Fibroblast of lung (primary cell): ENCODE data around the gene PFKFB2. TPM values are rescaled to one million over a fixed set of nuclear protein-coding genes. Genes with fewer than 3 reads are reported as not detected.

Experiments used
- DNase-seq, 2 donors: peaks; one replicate each; pipeline versions ENCODE4 v3.0.0 to v3.0.0-alpha.2; 2010; ENCODE audit warnings: low read depth in 2 of 2
- H2AFZ ChIP-seq: 2 replicates; pipeline ENCODE4 v1.5.1; 2012; ENCODE audit warnings: low read length, control low read depth, inconsistent platforms
- H3K27ac ChIP-seq: 2 replicates; pipeline ENCODE4 v1.5.1; 2011; ENCODE audit warnings: low read length, control low read depth; ENCODE audit not compliant: insufficient read depth
- H3K27me3 ChIP-seq: 2 replicates; pipeline ENCODE4 v1.5.1; 2011; ENCODE audit warnings: mild to moderate bottlenecking, low read length; ENCODE audit not compliant: control insufficient read depth, insufficient read depth
- H3K36me3 ChIP-seq: 2 replicates; pipeline ENCODE4 v1.5.1; 2011; ENCODE audit warnings: low read length; ENCODE audit not compliant: control insufficient read depth, insufficient read depth
- H3K4me1 ChIP-seq: 2 replicates; pipeline ENCODE4 v1.5.1; 2011; ENCODE audit warnings: low read length; ENCODE audit not compliant: control insufficient read depth, insufficient read depth; ENCODE audit errors: extremely low read depth
- H3K4me2 ChIP-seq: 2 replicates; pipeline ENCODE4 v1.5.1; 2011; ENCODE audit warnings: low read length, control low read depth; ENCODE audit not compliant: insufficient read depth; ENCODE audit errors: extremely low read depth
- H3K4me3 ChIP-seq, 4 experiments: fragments of 200-600 bp in 1 of 4; sonication (generic) in 1 of 4; replicated peaks in 1 of 4; 2 replicates each; pipeline ENCODE4 v1.5.1; 2011 to 2016; ENCODE audit warnings: low read length in 4 of 4, low read depth in 3 of 4, mild to moderate bottlenecking in 3 of 4, control low read depth in 2 of 4, inconsistent platforms in 1 of 4, mixed read lengths in 1 of 4; ENCODE audit not compliant: insufficient read depth in 1 of 4; ENCODE audit errors: control extremely low read depth in 1 of 4
- H3K79me2 ChIP-seq: 2 replicates; pipeline ENCODE4 v1.5.1; 2012; ENCODE audit warnings: mild to moderate bottlenecking, low read length, inconsistent platforms; ENCODE audit not compliant: control insufficient read depth, insufficient read depth
- H3K9ac ChIP-seq: 2 replicates; pipeline ENCODE4 v1.5.1; 2011; ENCODE audit warnings: mild to moderate bottlenecking, low read length, control low read depth; ENCODE audit not compliant: insufficient read depth
- H3K9me3 ChIP-seq: 2 replicates; pipeline ENCODE4 v1.5.1; 2012; ENCODE audit warnings: low read depth, low read length; ENCODE audit not compliant: control insufficient read depth, insufficient read depth
- H4K20me1 ChIP-seq: 2 replicates; pipeline ENCODE4 v1.5.1; 2011; ENCODE audit warnings: low read length; ENCODE audit not compliant: control insufficient read depth, insufficient read depth; ENCODE audit errors: extremely low read depth
- EZH2 ChIP-seq: IDR thresholded peaks from 2 replicates; pipeline ENCODE4 v1.5.1; 2012; ENCODE audit warnings: low read length, control low read depth, mild to moderate bottlenecking; ENCODE audit errors: missing control alignments
- polyA plus RNA-seq, 2 donors: library from polyadenylated mRNA; depleted of rRNA in 1 of 2; stranded (reverse) in 1 of 2; unstranded in 1 of 2; fragments of >200 nt; gene quantifications; 2 replicates each; pipeline ENCODE4 v1.2.1, GENCODE V29; 2011 to 2012; ENCODE audit warnings: missing spikeins in 1 of 2
- total RNA-seq: library from RNA; depleted of rRNA; stranded (reverse); fragments of >200 nt; gene quantifications from 2 replicates; pipeline ENCODE4 v1.2.1, GENCODE V29; 2014
- TF ChIP-seq, protein P1 (sequence below), 2 donors: IDR thresholded peaks in 1 of 2; conservative IDR thresholded peaks in 1 of 2; 1 replicate in 1 of 2; 2 replicates in 1 of 2; pipeline ENCODE4 v1.5.1; 2011 to 2012; ENCODE audit warnings: low read length in 2 of 2, control low read depth in 1 of 2, inconsistent platforms in 1 of 2, low read depth in 1 of 2, mild to moderate bottlenecking in 1 of 2

PFKFB2 gene
- total and polyA plus RNA-seq, 2 donors (not counting 1 experiment from before 2014, with no cell fraction given), result 3.2 to 7.6 TPM

DNA sequence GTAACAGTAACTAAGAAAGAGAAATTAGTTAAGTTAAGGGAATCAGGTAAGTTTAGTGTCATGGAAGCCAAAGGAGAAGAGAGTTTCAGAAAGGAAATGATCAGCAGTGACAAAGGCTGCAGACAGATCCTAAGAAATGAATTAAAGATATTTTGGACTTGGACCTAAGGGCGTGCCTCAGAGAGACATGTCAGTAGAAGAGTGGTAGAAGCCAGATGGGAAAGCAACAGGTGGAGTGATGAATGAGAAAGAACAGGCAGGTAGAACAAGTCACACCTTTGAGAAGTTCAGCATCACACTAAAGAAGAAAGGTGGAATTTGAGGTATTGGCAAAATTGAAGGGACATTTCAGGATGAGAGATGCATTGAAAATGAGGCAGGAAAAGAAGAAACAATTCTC is 49.6 kb downstream of the PFKFB2 start:
- Histone ChIP-seq H3K9me3 (no peaks in the 10 kb centered on the region), H3K27ac (no peak overlapping the region)
- TF ChIP-seq, protein P1, sequence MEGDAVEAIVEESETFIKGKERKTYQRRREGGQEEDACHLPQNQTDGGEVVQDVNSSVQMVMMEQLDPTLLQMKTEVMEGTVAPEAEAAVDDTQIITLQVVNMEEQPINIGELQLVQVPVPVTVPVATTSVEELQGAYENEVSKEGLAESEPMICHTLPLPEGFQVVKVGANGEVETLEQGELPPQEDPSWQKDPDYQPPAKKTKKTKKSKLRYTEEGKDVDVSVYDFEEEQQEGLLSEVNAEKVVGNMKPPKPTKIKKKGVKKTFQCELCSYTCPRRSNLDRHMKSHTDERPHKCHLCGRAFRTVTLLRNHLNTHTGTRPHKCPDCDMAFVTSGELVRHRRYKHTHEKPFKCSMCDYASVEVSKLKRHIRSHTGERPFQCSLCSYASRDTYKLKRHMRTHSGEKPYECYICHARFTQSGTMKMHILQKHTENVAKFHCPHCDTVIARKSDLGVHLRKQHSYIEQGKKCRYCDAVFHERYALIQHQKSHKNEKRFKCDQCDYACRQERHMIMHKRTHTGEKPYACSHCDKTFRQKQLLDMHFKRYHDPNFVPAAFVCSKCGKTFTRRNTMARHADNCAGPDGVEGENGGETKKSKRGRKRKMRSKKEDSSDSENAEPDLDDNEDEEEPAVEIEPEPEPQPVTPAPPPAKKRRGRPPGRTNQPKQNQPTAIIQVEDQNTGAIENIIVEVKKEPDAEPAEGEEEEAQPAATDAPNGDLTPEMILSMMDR (conservative IDR thresholded peaks at IDR 0.05 in 1 of 2, IDR thresholded peaks at IDR 0.05 in 1 of 2; ENCODE audit: low read depth in 1 of 2, low read length in 2 of 2), result no peak
- TF ChIP-seq EZH2, result no peak

DNA sequence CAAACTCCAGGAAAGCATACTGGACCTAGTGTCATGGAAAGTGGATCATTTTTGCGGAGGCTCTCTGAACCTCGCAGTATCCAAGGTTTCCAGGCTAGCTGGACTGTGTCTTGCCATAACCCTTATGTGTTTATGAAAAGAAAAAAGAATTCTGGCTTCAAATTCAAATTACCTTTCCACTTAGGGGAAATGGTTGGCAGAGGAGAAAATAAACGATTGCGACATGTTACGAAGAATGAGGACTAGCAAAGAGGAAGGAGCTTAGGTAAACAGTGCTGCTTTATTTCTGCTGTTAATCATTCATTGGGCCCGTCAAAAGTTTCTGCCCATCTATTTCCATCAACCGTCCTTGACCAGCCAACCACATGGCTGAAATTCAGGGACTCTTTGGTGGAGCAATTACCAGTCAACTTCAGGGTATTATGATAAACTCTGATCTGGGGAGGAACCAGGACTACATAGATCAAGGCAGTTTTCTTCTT is 50.9 kb downstream of the PFKFB2 start, which contains the start of gene C4BPA:
Gene C4BPA (plus strand): TSS at position 342 of the 482 bp plus-strand sequence. CDS start 8,793 bp downstream, outside the sequence.
- Histone ChIP-seq H3K9me3 (no peaks in the 10 kb centered on the region), H3K4me3 (no peak within 1 kb of the TSS), H3K4me2 (no peak within 1 kb of the TSS), H3K9ac (no peak within 1 kb of the TSS), H3K27me3 (no peaks in the 10 kb centered on the region), H3K27ac (no peak within 1 kb of the TSS), H4K20me1 (no peaks in the 10 kb centered on the region), H3K79me2 (no peaks in the 10 kb centered on the region), H3K36me3 (no peaks in the 10 kb centered on the region), H3K4me1 (no peaks in the 10 kb centered on the region), H2AFZ (no peak within 1 kb of the TSS)
- TF ChIP-seq, protein P1 (conservative IDR thresholded peaks at IDR 0.05 in 1 of 2, IDR thresholded peaks at IDR 0.05 in 1 of 2; ENCODE audit: low read depth in 1 of 2, low read length in 2 of 2), result no peak
- no peak for TF ChIP-seq EZH2
- no peak for DNase-seq

More for the DNA sequence above, 49.6 kb downstream of the PFKFB2 start:
- no peaks in the 10 kb centered on the region for H3K36me3 ChIP-seq
- H3K4me1 ChIP-seq, result no peaks in the 10 kb centered on the region
- no peak overlapping the region for H2AFZ ChIP-seq
- no peak for DNase-seq
- H3K4me3 ChIP-seq, result no peak overlapping the region
- H3K9ac ChIP-seq, result no peak overlapping the region
- H3K4me2 ChIP-seq, result no peak overlapping the region
- no peaks in the 10 kb centered on the region for H3K27me3 ChIP-seq
- no peaks in the 10 kb centered on the region for H4K20me1 ChIP-seq
- no peaks in the 10 kb centered on the region for H3K79me2 ChIP-seq

DNA sequence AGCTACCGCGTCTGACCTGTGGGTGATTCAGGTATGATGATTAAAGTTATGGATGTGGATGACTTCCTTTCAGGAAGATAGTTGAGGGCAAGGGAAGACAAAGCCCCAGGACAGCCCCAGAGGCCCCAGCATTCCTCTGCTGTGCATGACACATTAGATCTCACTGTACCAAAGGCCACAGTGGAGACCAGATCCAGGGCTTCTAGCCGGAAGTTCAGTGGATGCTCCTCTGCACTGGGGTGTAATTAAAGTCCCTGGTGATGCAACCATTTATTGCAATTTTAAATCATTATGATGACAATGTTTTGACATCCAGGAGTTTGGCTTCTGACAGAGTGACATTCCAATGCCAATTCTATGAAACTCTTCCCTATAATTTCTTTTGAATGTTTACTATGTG is 55.9 kb downstream of the PFKFB2 start:
- H3K9me3 ChIP-seq, result no peaks in the 10 kb centered on the region
- H3K27ac ChIP-seq, result no peak overlapping the region
- no peaks in the 10 kb centered on the region for H3K4me1 ChIP-seq
- H3K4me2 ChIP-seq, result no peak overlapping the region
- H3K9ac ChIP-seq, result no peak overlapping the region
- TF ChIP-seq EZH2, result no peak
- TF ChIP-seq, protein P1 (conservative IDR thresholded peaks at IDR 0.05 in 1 of 2, IDR thresholded peaks at IDR 0.05 in 1 of 2; ENCODE audit: low read depth in 1 of 2, low read length in 2 of 2), result no peak
- no peak for DNase-seq
- H3K36me3 ChIP-seq, result no peaks in the 10 kb centered on the region
- H3K27me3 ChIP-seq, result no peaks in the 10 kb centered on the region
- H2AFZ ChIP-seq, result no peak overlapping the region
- H3K79me2 ChIP-seq, result no peaks in the 10 kb centered on the region
- H4K20me1 ChIP-seq, result no peaks in the 10 kb centered on the region
- no peak overlapping the region for H3K4me3 ChIP-seq
